Gastrocnemius medialis (tissue), 4 donors: ENCODE results near the gene GLIPR1L2. TPM values are rescaled to one million over a fixed set of nuclear protein-coding genes. Genes with fewer than 3 reads are reported as not detected.

Experiments
- ATAC-seq, 2 donors: fragments of 150-250 bp; one replicate each; pipeline ENCODE4 v1.9.1; 2016
- DNase-seq, 2 donors: peaks; one replicate each; pipeline ENCODE4 v3.0.0-alpha.2; 2019
- H3K27ac ChIP-seq, 4 donors: fragments of 200-600 bp; sonication (generic); 1 replicate in 1 of 4; 2 replicates in 3 of 4; pipeline ENCODE4 v1.5.1; 2016 to 2018; ENCODE audit warnings: mild to moderate bottlenecking in 2 of 4, moderate library complexity in 1 of 4
- H3K27me3 ChIP-seq, 3 donors: fragments of 200-600 bp; sonication (generic) in 2 of 3; 1 replicate in 1 of 3; 2 replicates in 2 of 3; pipeline versions ENCODE4 v1.5.1 to v1.6.0; 2016 to 2019; ENCODE audit warnings: mild to moderate bottlenecking in 1 of 3, moderate library complexity in 1 of 3
- H3K36me3 ChIP-seq, 2 donors: fragments of 200-600 bp; sonication (generic) in 1 of 2; one replicate each; pipeline ENCODE4 v1.5.1; 2017 to 2018
- H3K4me1 ChIP-seq, 2 donors: fragments of 200-600 bp; sonication (generic) in 1 of 2; one replicate each; pipeline ENCODE4 v1.5.1; 2016 to 2017; ENCODE audit warnings: mild to moderate bottlenecking in 2 of 2
- H3K4me3 ChIP-seq, 4 donors: fragments of 200-600 bp; sonication (generic) in 3 of 4; 1 replicate in 1 of 4; 2 replicates in 3 of 4; pipeline ENCODE4 v1.5.1; 2016 to 2019; ENCODE audit warnings: mild to moderate bottlenecking in 2 of 4
- H3K9me3 ChIP-seq, 3 donors: fragments of 200-600 bp; sonication (generic) in 2 of 3; 1 replicate in 1 of 3; 2 replicates in 2 of 3; pipeline ENCODE4 v1.5.1; 2016 to 2019
- CTCF ChIP-seq, 5 experiments: fragments of 450-650 bp in 3 of 5; fragments of 200-600 bp in 2 of 5; sonication (generic) in 2 of 5; IDR thresholded peaks in 4 of 5; conservative IDR thresholded peaks in 1 of 5; 1 replicate in 4 of 5; 2 replicates in 1 of 5; pipeline ENCODE4 v1.5.1; 2016 to 2019; ENCODE audit warnings: antibody characterized with exemption in 5 of 5, mild to moderate bottlenecking in 3 of 5, moderate library complexity in 3 of 5
- POLR2A ChIP-seq, 2 donors: fragments of 450-650 bp; IDR thresholded peaks; one replicate each; pipeline ENCODE4 v1.6.1; 2017; ENCODE audit warnings: antibody characterized with exemption in 2 of 2, mild to moderate bottlenecking in 2 of 2, moderate library complexity in 2 of 2
- in situ Hi-C, 4 donors: fragments of 200-750 bp; cut with MboI; loops; one replicate each; pipeline versions ENCODE4 v1.15.0 to v1.8.0; 2017; ENCODE audit warnings: low sequenced_read_pairs in 4 of 4
- intact Hi-C: fragments of 100-400 bp; cut with DNase I; formaldehyde crosslinking; loops from one replicate; pipeline ENCODE4 v1.15.1; 2023; ENCODE audit warnings: low total_unique reads
- total RNA-seq, 4 donors: library from RNA; depleted of rRNA; stranded (reverse); fragments of >200 nt; gene quantifications; one replicate each; pipeline versions ENCODE4 v1.1.0 to v1.2.3, GENCODE V29; 2016

GLIPR1L2 gene
- total RNA-seq, 4 donors from 2014 or later = 0.33 to 1.0 (median 0.49) TPM; not detected in 1

- H3K9me3 ChIP-seq = no peaks in the 10 kb centered on the region
- no peaks in the 10 kb centered on the region for H3K27me3 ChIP-seq
- ATAC-seq (no peak), DNase-seq (no peak)
- peak overlapping the region; percentile 41 to 50 (median 47) for H3K4me3 ChIP-seq
- peak overlapping the region; percentile 47 to 59 (median 55) for H3K27ac ChIP-seq
- no peaks in the 10 kb centered on the region for H3K36me3 ChIP-seq
- intact Hi-C loops (no loop called here), in situ Hi-C loops (no loop called here)
- TF ChIP-seq CTCF (IDR thresholded peaks at IDR 0.05 in 4 of 5, conservative IDR thresholded peaks at IDR 0.05 in 1 of 5) (no peak), POLR2A (IDR thresholded peaks at IDR 0.05) (no peak)
- peaks cover 6 to 13% of the 10 kb centered on the region in 2 donors for H3K4me1 ChIP-seq
Observed at GRCh38 chr12:75481013-75481705, 90.3 kb downstream of the GLIPR1L2 start.

GRCh38 chr12:75481774-75482173 lies 90.9 kb downstream of the GLIPR1L2 start:
- no peaks in the 10 kb centered on the region for H3K27me3 ChIP-seq
- peak overlapping the region in 2 of 4 donors; percentile 47 to 59 for H3K27ac ChIP-seq
- no peak for DNase-seq
- H3K4me1 ChIP-seq = peaks cover 6 to 13% of the 10 kb centered on the region in 2 donors
- TF ChIP-seq CTCF (IDR thresholded peaks at IDR 0.05 in 4 of 5, conservative IDR thresholded peaks at IDR 0.05 in 1 of 5) (no peak), POLR2A (IDR thresholded peaks at IDR 0.05) (no peak)
- in situ Hi-C loops (no loop called here), intact Hi-C loops (no loop called here)
- peak overlapping the region in 2 of 4 donors; percentile 41 to 44 for H3K4me3 ChIP-seq
- H3K36me3 ChIP-seq = no peaks in the 10 kb centered on the region
- no peak for ATAC-seq
- no peaks in the 10 kb centered on the region for H3K9me3 ChIP-seq

Other genes starting within 250 kb of the GLIPR1L2 start
- not detected for gene KCNC2, start 181.2 kb upstream of the GLIPR1L2 start, total RNA-seq
- 10 to 100 TPM in 2 of 4 donors, 1 to 10 TPM in 2; 3.0 to 21.7 (median 13.6) TPM for gene CAPS2, start 60.8 kb upstream of the GLIPR1L2 start, total RNA-seq
- gene GLIPR1L1, start 56.4 kb upstream of the GLIPR1L2 start, total RNA-seq = not detected
- gene GLIPR1, start 89.7 kb downstream of the GLIPR1L2 start, total RNA-seq = 1 to 10 TPM; 1.1 to 5.6 (median 2.8) TPM
- gene KRR1, start 120.5 kb downstream of the GLIPR1L2 start, total RNA-seq = 10 to 100 TPM; 26.8 to 43.1 (median 34.8) TPM